Hematopoietic multipotent progenitor cell treated with erythropoietin and hydrocortisone succinate and interleukin-3 and kit ligand, for 4 days (in vitro differentiated cells): ENCODE results near the gene RAB11B.
A peak's percentile ranks its signal among the peaks of the same experiment; 100 is the strongest.
"Not testable (repeated sequence)": the region's sequence is repeated elsewhere in the genome, so short reads cannot be mapped to it uniquely, and the experiment has no call there.

Experiments
- DNase-seq: peaks from one replicate; pipeline ENCODE4 v3.0.0-alpha.2; 2015

RAB11B gene

GRCh38 chr19:8371011-8371804 lies 19.0 kb upstream of the RAB11B start:
- peak; percentile 96 for DNase-seq

- peak; percentile 81 for DNase-seq
Measured at GRCh38 chr19:8373867-8374813, 16.0 kb upstream of the RAB11B start.

GRCh38 chr19:8375766-8376165 lies 14.4 kb upstream of the RAB11B start:
- DNase-seq, result not testable (repeated sequence)

GRCh38 chr19:8376373-8376974 lies 13.7 kb upstream of the RAB11B start:
- not testable (repeated sequence) for DNase-seq

- no peak for DNase-seq
Measured at GRCh38 chr19:8377598-8377997, 12.6 kb upstream of the RAB11B start.

GRCh38 chr19:8379156-8379891 lies 10.8 kb upstream of the RAB11B start:
- not testable (repeated sequence) for DNase-seq

- DNase-seq, result not testable (repeated sequence)
Measured at GRCh38 chr19:8384569-8384968, 5.6 kb upstream of the RAB11B start.

GRCh38 chr19:8385103-8385502 lies 5.1 kb upstream of the RAB11B start:
- DNase-seq, result not testable (repeated sequence)

GRCh38 chr19:8385566-8385965 lies 4.6 kb upstream of the RAB11B start:
- not testable (repeated sequence) for DNase-seq

- DNase-seq, result not testable (repeated sequence)
Measured at GRCh38 chr19:8386419-8386818, 3.7 kb upstream of the RAB11B start.

GRCh38 chr19:8386990-8387389 lies 3.2 kb upstream of the RAB11B start:
- DNase-seq, result no peak

- no peak for DNase-seq
Measured at GRCh38 chr19:8387688-8388611, 2.2 kb upstream of the RAB11B start.

- no peak for DNase-seq
Measured at GRCh38 chr19:8388612-8388958, 1.6 kb upstream of the RAB11B start.

GRCh38 chr19:8390617-8390981 lies 439 bp downstream of the RAB11B start:
- DNase-seq, result peak; percentile 97

GRCh38 chr19:8391198-8392016 lies 1.2 kb downstream of the RAB11B start:
- no peak for DNase-seq

- no peak for DNase-seq
Measured at GRCh38 chr19:8392017-8392591, 1.9 kb downstream of the RAB11B start.

GRCh38 chr19:8393192-8393870 lies 3.2 kb downstream of the RAB11B start:
- DNase-seq, result no peak

GRCh38 chr19:8393871-8394250 lies 3.7 kb downstream of the RAB11B start:
- DNase-seq, result no peak

GRCh38 chr19:8395621-8396082 lies 5.5 kb downstream of the RAB11B start:
- DNase-seq, result no peak

- DNase-seq, result no peak
Measured at GRCh38 chr19:8396185-8396562, 6.0 kb downstream of the RAB11B start.
